Measurements from ENCODE around the gene BTBD7.
"Not testable (repeated sequence)": the region's sequence is repeated elsewhere in the genome, so short reads cannot be mapped to it uniquely, and the experiment has no call there.

The BTBD7 gene, protein sequence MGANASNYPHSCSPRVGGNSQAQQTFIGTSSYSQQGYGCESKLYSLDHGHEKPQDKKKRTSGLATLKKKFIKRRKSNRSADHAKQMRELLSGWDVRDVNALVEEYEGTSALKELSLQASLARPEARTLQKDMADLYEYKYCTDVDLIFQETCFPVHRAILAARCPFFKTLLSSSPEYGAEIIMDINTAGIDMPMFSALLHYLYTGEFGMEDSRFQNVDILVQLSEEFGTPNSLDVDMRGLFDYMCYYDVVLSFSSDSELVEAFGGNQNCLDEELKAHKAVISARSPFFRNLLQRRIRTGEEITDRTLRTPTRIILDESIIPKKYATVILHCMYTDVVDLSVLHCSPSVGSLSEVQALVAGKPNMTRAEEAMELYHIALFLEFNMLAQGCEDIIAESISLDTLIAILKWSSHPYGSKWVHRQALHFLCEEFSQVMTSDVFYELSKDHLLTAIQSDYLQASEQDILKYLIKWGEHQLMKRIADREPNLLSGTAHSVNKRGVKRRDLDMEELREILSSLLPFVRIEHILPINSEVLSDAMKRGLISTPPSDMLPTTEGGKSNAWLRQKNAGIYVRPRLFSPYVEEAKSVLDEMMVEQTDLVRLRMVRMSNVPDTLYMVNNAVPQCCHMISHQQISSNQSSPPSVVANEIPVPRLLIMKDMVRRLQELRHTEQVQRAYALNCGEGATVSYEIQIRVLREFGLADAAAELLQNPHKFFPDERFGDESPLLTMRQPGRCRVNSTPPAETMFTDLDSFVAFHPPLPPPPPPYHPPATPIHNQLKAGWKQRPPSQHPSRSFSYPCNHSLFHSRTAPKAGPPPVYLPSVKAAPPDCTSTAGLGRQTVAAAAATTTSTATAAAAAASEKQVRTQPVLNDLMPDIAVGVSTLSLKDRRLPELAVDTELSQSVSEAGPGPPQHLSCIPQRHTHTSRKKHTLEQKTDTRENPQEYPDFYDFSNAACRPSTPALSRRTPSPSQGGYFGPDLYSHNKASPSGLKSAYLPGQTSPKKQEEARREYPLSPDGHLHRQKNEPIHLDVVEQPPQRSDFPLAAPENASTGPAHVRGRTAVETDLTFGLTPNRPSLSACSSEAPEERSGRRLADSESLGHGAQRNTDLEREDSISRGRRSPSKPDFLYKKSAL

DNA sequence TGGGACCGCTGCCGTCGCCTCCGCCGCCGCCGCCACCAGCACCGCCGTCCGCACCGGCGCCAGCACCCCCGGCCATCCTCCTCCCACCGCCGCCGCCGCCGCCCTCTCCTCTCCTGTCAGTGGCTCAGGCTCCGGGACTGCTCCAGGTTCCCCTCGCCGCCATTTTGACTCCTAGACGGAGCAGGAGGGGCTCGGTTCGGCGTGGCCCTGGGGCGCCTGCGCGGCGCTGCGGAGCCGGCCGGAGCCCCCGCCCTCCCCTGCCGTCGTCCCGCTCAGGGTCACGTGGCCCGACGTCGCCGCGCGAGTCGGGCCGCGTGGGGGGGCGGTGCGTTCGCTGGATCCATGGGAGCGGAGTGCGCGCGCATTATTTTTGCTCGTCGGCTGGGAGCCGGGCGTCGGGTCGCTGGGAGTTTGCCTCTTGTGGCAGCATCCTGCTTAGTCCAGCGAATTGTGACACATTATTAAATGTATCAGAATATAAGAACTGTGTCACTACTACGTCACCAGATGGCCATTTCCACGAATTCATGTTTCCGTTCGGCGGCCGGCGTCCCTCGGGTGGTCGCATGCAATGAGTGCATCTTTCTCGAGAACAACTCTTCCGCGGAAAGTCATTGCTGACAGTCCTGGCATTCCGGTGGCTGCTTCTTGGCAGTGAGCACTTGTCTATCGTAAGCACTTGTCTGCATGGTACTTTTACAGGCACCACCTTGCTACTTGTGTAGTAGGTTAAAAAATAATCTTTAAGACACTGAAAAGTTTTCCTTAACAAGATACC is at the start of gene BTBD7:
Gene BTBD7, minus strand, starts transcription at position 184 of the 778 bp plus-strand sequence. CDS start 36,985 bp downstream, outside the sequence.
- DNase-seq (ENCODE audit: low read depth in 2 of 2), result peak; percentile 86 to 89

- DNase-seq (ENCODE audit: low read depth in 2 of 2), result no peak
Measured at GRCh38 chr14:93381644-93382043, 48.8 kb upstream of the BTBD7 start.

DNA sequence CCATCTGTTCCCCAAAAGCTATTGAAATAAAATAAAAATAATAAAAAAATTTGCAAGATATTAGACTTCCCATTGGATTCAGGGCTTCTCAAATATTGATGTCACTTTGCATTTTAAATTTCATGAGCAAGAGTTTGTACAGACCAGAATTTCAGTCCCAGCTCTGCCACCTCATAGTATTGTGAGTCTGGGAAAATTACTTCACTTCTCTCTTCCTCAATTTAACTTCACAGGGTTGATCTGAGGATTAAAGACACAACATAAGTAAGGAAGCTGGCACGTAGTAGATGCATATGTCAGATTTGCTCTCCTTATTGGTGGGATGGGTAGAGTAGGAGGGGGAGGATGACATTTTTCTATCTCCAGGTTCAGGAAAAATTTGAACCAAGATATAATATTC is 47.0 kb upstream of the BTBD7 start:
- no peak for DNase-seq (ENCODE audit: low read depth in 2 of 2)

- no peak for DNase-seq (ENCODE audit: low read depth in 2 of 2)
Measured at GRCh38 chr14:93375673-93376156, 42.9 kb upstream of the BTBD7 start.

- no peak for DNase-seq (ENCODE audit: low read depth in 2 of 2)
Measured at GRCh38 chr14:93369713-93370266, 37.0 kb upstream of the BTBD7 start.

- DNase-seq (ENCODE audit: low read depth in 2 of 2), result no peak
Measured at GRCh38 chr14:93368996-93369712, 36.3 kb upstream of the BTBD7 start.

GRCh38 chr14:93354873-93355272 is 22.0 kb upstream of the BTBD7 start:
- DNase-seq (ENCODE audit: low read depth in 2 of 2), result not testable (repeated sequence)

GRCh38 chr14:93348292-93348691 is 15.5 kb upstream of the BTBD7 start:
- DNase-seq (ENCODE audit: low read depth in 2 of 2), result no peak

GRCh38 chr14:93347850-93348249 is 15.0 kb upstream of the BTBD7 start:
- no peak for DNase-seq (ENCODE audit: low read depth in 2 of 2)

- no peak for DNase-seq (ENCODE audit: low read depth in 2 of 2)
Measured at GRCh38 chr14:93346926-93347721, 14.3 kb upstream of the BTBD7 start, which contains the start of gene COX8C. Gene COX8C (plus strand): TSS chr14:93347182. CDS start chr14:93347269, 87 bp downstream.

DNA sequence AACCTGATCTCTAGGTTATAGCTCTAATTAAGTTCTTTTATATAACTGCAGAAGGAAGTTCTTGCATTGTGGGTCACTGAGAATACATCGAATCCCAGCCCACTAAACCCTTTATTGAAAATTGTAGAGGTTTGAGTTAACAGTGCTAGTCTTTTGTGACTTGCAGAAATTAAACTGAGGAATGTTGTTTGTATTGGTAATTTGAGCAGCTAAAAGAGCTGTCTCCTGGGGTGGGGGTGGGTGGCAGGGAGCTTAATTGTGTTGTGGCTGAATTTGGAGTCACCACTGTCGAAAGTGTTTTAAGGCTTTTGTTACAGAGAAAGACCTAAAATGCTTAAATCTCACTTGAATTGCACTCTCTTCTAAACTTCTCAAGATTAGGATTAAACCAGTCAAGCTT is 11.0 kb upstream of the BTBD7 start:
- no peak for DNase-seq (ENCODE audit: low read depth in 2 of 2)

- no peak for DNase-seq (ENCODE audit: low read depth in 2 of 2)
Measured at GRCh38 chr14:93343266-93343665, 10.4 kb upstream of the BTBD7 start.

- DNase-seq (ENCODE audit: low read depth in 2 of 2), result no peak
Measured at GRCh38 chr14:93337884-93338283, 5.0 kb upstream of the BTBD7 start.

DNA sequence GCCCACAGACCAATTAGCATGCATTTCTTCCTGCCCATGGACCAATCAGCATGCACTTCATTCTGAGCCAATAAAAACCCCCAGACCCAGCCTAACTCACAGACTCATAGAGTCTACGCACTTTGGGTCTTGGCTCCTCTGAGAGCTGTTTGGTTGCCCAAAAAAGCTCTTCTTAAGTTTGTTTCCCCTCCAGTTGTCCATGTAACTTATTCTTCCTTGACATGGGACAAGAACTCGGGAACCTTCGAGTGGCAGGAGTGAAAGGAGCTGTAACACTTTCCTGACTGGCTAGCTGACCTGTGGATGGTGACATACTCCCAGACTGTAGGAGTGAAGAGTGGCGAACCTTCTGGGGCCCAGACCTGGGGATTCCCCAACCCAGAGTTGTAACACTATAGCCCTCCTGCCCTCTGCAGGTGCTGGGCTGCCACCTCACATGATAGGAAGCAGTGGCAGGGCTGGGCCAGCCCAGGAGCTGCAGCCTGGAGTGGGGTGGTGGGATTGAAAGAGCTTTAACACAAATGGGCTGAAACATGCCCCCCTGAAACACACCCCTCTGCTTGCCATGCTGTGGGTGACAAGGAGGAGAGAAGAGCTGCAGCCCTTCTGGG is 4.4 kb upstream of the BTBD7 start:
- DNase-seq (ENCODE audit: low read depth in 2 of 2), result no peak

GRCh38 chr14:93333631-93334103 is 831 bp upstream of the BTBD7 start:
- no peak for DNase-seq (ENCODE audit: low read depth in 2 of 2)

GRCh38 chr14:93332397-93332852 is 411 bp downstream of the BTBD7 start:
- DNase-seq (ENCODE audit: low read depth in 2 of 2), result no peak

- DNase-seq (ENCODE audit: low read depth in 2 of 2), result no peak
Measured at GRCh38 chr14:93331728-93332396, 974 bp downstream of the BTBD7 start.
